GM18858 (cell line): ENCODE results near the gene STX2.
"Not testable (repeated sequence)": the region's sequence is repeated elsewhere in the genome, so short reads cannot be mapped to it uniquely, and the experiment has no call there.

Source experiments
- ATAC-seq: cut with Tn5 transposase; IDR thresholded peaks from one replicate; pipeline ENCODE4 v1.9.1; 2021; ENCODE audit not compliant: unreplicated experiment

The STX2 gene

GRCh38 chr12:130870442-130871285 lies 31.6 kb upstream of the STX2 start:
- ATAC-seq: peak; percentile 45

- ATAC-seq: no peak
Observed at GRCh38 chr12:130868412-130868811, 29.4 kb upstream of the STX2 start.

- no peak for ATAC-seq
Observed at GRCh38 chr12:130863298-130863697, 24.2 kb upstream of the STX2 start.

- not testable (repeated sequence) for ATAC-seq
Observed at GRCh38 chr12:130862771-130863170, 23.7 kb upstream of the STX2 start.

GRCh38 chr12:130862161-130862560 lies 23.1 kb upstream of the STX2 start:
- ATAC-seq: no peak

- no peak for ATAC-seq
Observed at GRCh38 chr12:130860311-130860710, 21.3 kb upstream of the STX2 start.

GRCh38 chr12:130859161-130859560 lies 20.1 kb upstream of the STX2 start:
- ATAC-seq: no peak

- no peak for ATAC-seq
Observed at GRCh38 chr12:130858084-130858483, 19.0 kb upstream of the STX2 start.

GRCh38 chr12:130856088-130856487 lies 17.0 kb upstream of the STX2 start:
- ATAC-seq: no peak

GRCh38 chr12:130850418-130851021 lies 11.5 kb upstream of the STX2 start:
- ATAC-seq: no peak

- no peak for ATAC-seq
Observed at GRCh38 chr12:130849561-130850417, 10.7 kb upstream of the STX2 start.

- ATAC-seq: not testable (repeated sequence)
Observed at GRCh38 chr12:130848785-130849305, 9.8 kb upstream of the STX2 start.

- ATAC-seq: not testable (repeated sequence)
Observed at GRCh38 chr12:130848105-130848504, 9.1 kb upstream of the STX2 start.

- no peak for ATAC-seq
Observed at GRCh38 chr12:130847112-130847511, 8.1 kb upstream of the STX2 start.

- ATAC-seq: no peak
Observed at GRCh38 chr12:130846369-130846768, 7.3 kb upstream of the STX2 start.

GRCh38 chr12:130839770-130840404 lies 837 bp upstream of the STX2 start:
- ATAC-seq: no peak

GRCh38 chr12:130838284-130838950 lies 633 bp downstream of the STX2 start:
- no peak for ATAC-seq

GRCh38 chr12:130835436-130835835 lies 3.6 kb downstream of the STX2 start:
- no peak for ATAC-seq

- ATAC-seq: no peak
Observed at GRCh38 chr12:130835011-130835410, 4.0 kb downstream of the STX2 start.

GRCh38 chr12:130832561-130833209 lies 6.4 kb downstream of the STX2 start:
- ATAC-seq: no peak
